Measurements from ENCODE around the gene HPD.
"Not testable (repeated sequence)": the region's sequence is repeated elsewhere in the genome, so short reads cannot be mapped to it uniquely, and the experiment has no call there.

The HPD gene

GRCh38 chr12:121797937-121798786 lies 60.5 kb downstream of the HPD start:
- no peak for DNase-seq

- no peak for DNase-seq
Observed at GRCh38 chr12:121796855-121797751, 61.6 kb downstream of the HPD start.

- peak; percentile 94 for DNase-seq
Observed at GRCh38 chr12:121795034-121795968, 63.4 kb downstream of the HPD start.

GRCh38 chr12:121794534-121795033 lies 64.1 kb downstream of the HPD start:
- no peak for DNase-seq

- DNase-seq, result peak; percentile 97
Observed at GRCh38 chr12:121793838-121794533, 64.7 kb downstream of the HPD start.

- DNase-seq, result no peak
Observed at GRCh38 chr12:121793440-121793837, 65.2 kb downstream of the HPD start, which contains the start of gene RHOF. TSS of gene RHOF (minus strand) at chr12:121793688. CDS start at chr12:121793633, 55 bp downstream.

- DNase-seq, result peak; percentile 83
Observed at GRCh38 chr12:121792607-121793439, 65.8 kb downstream of the HPD start.

GRCh38 chr12:121791671-121792551 lies 66.7 kb downstream of the HPD start:
- DNase-seq, result peak; percentile 66

- not testable (repeated sequence) for DNase-seq
Observed at GRCh38 chr12:121790785-121791184, 67.9 kb downstream of the HPD start.

GRCh38 chr12:121789800-121790728 lies 68.6 kb downstream of the HPD start:
- peak; percentile 93 for DNase-seq

All from activated CD8-positive, alpha-beta memory T cell treated with anti-CD3 and anti-CD28 coated beads, Interleukin-2, amount 50 U/mL, for 48 hours (primary cell).